HFFc6 (cell line): Measurements from ENCODE around the gene AVPR1A. TPM values are rescaled to one million over a fixed set of nuclear protein-coding genes. Genes with fewer than 3 reads are reported as not detected.

ENCODE experiments used
- DNase-seq: peaks from one replicate; pipeline ENCODE4 v3.0.0-alpha.2; 2018
- H3K27ac Mint-ChIP-seq: 2 replicates; pipeline ENCODE4 v1.8.0; 2020; ENCODE audit warnings: mild to moderate bottlenecking, mixed read lengths
- H3K27me3 Mint-ChIP-seq: 2 replicates; pipeline ENCODE4 v1.8.0; 2021; ENCODE audit warnings: mild to moderate bottlenecking, moderate library complexity, mixed read lengths; ENCODE audit not compliant: insufficient read depth
- H3K36me3 Mint-ChIP-seq: 2 replicates; pipeline ENCODE4 v1.8.0; 2021; ENCODE audit warnings: low read depth, mixed read lengths
- H3K4me1 Mint-ChIP-seq: 2 replicates; pipeline ENCODE4 v1.8.0; 2020; ENCODE audit warnings: low read depth, mixed read lengths
- H3K4me3 Mint-ChIP-seq: 2 replicates; pipeline ENCODE4 v1.8.0; 2020; ENCODE audit warnings: mild to moderate bottlenecking, moderate library complexity, mixed read lengths
- H3K9me3 Mint-ChIP-seq: 2 replicates; pipeline ENCODE4 v1.8.0; 2020; ENCODE audit warnings: mild to moderate bottlenecking, mixed read lengths
- CTCF ChIP-seq: fragments of 200-600 bp; sonication (generic); IDR thresholded peaks from 2 replicates; pipeline ENCODE4 v1.5.0; 2021; ENCODE audit warnings: antibody characterized with exemption, mild to moderate bottlenecking
- total RNA-seq, 6 experiments: library from RNA; stranded (reverse); fragmentation: NEBNext Ultra II Directional; extraction: Animal tissue kit (Norgen Biotek cat#: 25700); gene quantifications; 2 replicates in 1 of 6; 3 replicates in 5 of 6; pipeline ENCODE4 v1.2.3, GENCODE V29; 2021

AVPR1A gene
- total RNA-seq, 6 experiments from 2014 or later = not detected

DNA sequence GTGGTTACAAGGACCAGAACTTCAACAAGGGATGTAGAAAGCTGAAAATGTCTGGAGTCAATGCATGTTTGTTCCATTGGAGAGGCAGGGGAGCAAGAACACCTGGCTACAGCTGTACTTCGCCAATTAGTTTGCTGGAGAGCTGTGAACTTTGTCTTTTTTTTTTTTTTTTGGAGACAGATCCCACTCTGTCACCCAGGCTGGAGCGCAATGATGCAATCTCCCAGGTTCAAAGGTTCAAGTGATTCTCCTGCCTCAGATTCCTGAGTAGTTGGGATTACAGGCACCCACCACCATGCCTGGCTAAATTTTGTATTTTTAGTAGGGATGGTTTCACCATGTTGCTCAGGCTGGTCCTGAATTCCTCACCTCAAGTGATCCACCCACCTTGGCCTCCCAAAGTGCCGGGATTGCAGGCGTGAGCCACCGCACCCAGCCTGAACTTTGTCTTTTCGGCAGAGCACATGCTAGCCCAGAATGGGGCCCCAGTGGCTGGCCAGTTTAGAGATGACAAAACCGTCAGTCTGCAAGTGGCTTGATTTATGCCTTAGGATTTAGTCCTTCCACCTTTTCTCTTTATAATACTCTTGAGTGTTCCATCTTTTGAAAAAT is 55.5 kb downstream of the AVPR1A start:
- DNase-seq = no peak
- H3K4me3 Mint-ChIP-seq = no peak overlapping the region
- H3K36me3 Mint-ChIP-seq = no peaks in the 10 kb centered on the region
- no peaks in the 10 kb centered on the region for H3K9me3 Mint-ChIP-seq
- peaks cover 19% of the 10 kb centered on the region for H3K4me1 Mint-ChIP-seq
- H3K27me3 Mint-ChIP-seq = peaks cover 17% of the 10 kb centered on the region
- H3K27ac Mint-ChIP-seq = no peak overlapping the region
- no peak for TF ChIP-seq CTCF

- Mint-ChIP-seq H3K4me3 (no peak overlapping the region), H3K4me1 (peaks cover 19% of the 10 kb centered on the region), H3K27ac (no peak overlapping the region), H3K27me3 (peaks cover 15% of the 10 kb centered on the region), H3K36me3 (no peaks in the 10 kb centered on the region), H3K9me3 (no peaks in the 10 kb centered on the region)
- DNase-seq = no peak
- TF ChIP-seq CTCF = no peak
Measured at GRCh38 chr12:63093711-63094110, 57.3 kb downstream of the AVPR1A start.

GRCh38 chr12:63093084-63093483 is 57.9 kb downstream of the AVPR1A start:
- no peak overlapping the region; the same call in 1 of the 2 replicates for H3K27ac Mint-ChIP-seq
- TF ChIP-seq CTCF = no peak
- H3K36me3 Mint-ChIP-seq = no peaks in the 10 kb centered on the region
- peaks cover 15% of the 10 kb centered on the region for H3K27me3 Mint-ChIP-seq
- H3K4me1 Mint-ChIP-seq = peaks cover 19% of the 10 kb centered on the region
- H3K9me3 Mint-ChIP-seq = no peaks in the 10 kb centered on the region
- no peak overlapping the region for H3K4me3 Mint-ChIP-seq
- no peak for DNase-seq

Other genes with a start within 250 kb of the AVPR1A start
- gene PPM1H, start 216.1 kb downstream of the AVPR1A start, total RNA-seq = 10 to 100 TPM in 2 of 6 experiments, 1 to 10 TPM in 4; 7.0 to 20.9 (median 8.4) TPM